Body of pancreas (tissue), 4 donors: ENCODE results near the gene MRPS11. TPM values are rescaled to one million over a fixed set of nuclear protein-coding genes. Genes with fewer than 3 reads are reported as not detected.

Experiments used
- ATAC-seq: fragments of 150-250 bp; one replicate; pipeline ENCODE4 v1.9.1; 2016
- DNase-seq, 4 donors: peaks; one replicate each; pipeline ENCODE4 v3.0.0-alpha.2; 2019
- H3K27ac ChIP-seq, 4 donors: fragments of 200-600 bp; sonication (generic); 1 replicate in 3 of 4; 2 replicates in 1 of 4; pipeline versions ENCODE4 v1.5.1 to v1.6.1; 2016 to 2019; ENCODE audit warnings: mild to moderate bottlenecking in 1 of 4, mixed read lengths in 1 of 4, moderate library complexity in 1 of 4
- H3K27me3 ChIP-seq, 2 donors: fragments of 200-600 bp; sonication (generic); one replicate each; pipeline ENCODE4 v1.6.0; 2016; ENCODE audit warnings: mild to moderate bottlenecking in 1 of 2
- H3K36me3 ChIP-seq, 2 donors: fragments of 200-600 bp; sonication (generic); replicated peaks in 1 of 2; 2 replicates each; pipeline ENCODE4 v1.5.1; 2016; ENCODE audit warnings: low read depth in 2 of 2; ENCODE audit not compliant: insufficient read depth in 1 of 2
- H3K4me1 ChIP-seq: fragments of 200-600 bp; sonication (generic); one replicate; pipeline ENCODE4 v1.6.0; 2016
- H3K4me3 ChIP-seq, 2 donors: fragments of 200-600 bp; sonication (generic); 1 replicate in 1 of 2; 2 replicates in 1 of 2; pipeline ENCODE4 v1.5.1; 2016 to 2019
- H3K9me3 ChIP-seq, 3 donors: fragments of 200-600 bp; sonication (generic); 1 replicate in 2 of 3; 2 replicates in 1 of 3; pipeline ENCODE4 v1.5.1; 2016
- POLR2A ChIP-seq, 3 donors: fragments of 450-650 bp; IDR thresholded peaks; one replicate each; pipeline ENCODE4 v1.6.1; 2016; ENCODE audit warnings: antibody characterized with exemption in 3 of 3, mild to moderate bottlenecking in 2 of 3
- WGBS, 2 donors: methylation state at CpG; one replicate each; pipeline ENCODE4 v1.1.5; 2017; 5-methylcytosine and 5-hydroxymethylcytosine counted together
- intact Hi-C: fragments of 100-400 bp; cut with DNase I; formaldehyde crosslinking; loops from one replicate; pipeline ENCODE4 v1.15.1; 2023
- total RNA-seq, 2 donors: library from RNA; depleted of rRNA; stranded (reverse); fragments of >200 nt; gene quantifications; one replicate each; pipeline ENCODE4 v1.1.0, GENCODE V29; 2016
- TF ChIP-seq, protein P1 (sequence below), 7 experiments: fragments of 450-650 bp in 4 of 7; fragments of 200-600 bp in 3 of 7; sonication (generic) in 3 of 7; IDR thresholded peaks; one replicate each; pipeline ENCODE4 v1.5.1; 2016 to 2019; ENCODE audit warnings: antibody characterized with exemption in 7 of 7

The MRPS11 gene
- total RNA-seq, 2 donors from 2014 or later = 16.2 to 35.5 TPM

DNA sequence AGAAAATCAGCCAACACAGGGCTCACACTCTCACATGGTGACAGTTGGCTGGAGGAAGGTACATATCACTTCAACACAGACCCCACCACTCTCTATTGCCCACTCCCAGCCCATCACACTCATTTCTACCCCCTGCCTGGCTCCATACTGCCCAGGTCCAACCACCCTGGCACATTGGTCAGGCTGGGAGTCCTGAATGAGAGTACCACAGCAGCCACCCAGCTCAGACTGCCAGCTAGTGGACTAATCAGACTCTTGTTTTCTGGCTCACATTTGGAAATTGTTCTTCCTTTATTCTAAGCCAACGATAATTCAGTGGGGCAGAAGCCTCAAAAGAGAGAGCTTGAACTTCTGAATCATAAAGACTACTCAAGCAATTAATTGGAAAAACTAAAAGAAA, 20.3 kb upstream of the MRPS11 start:
- Histone ChIP-seq H3K4me3 (no peak overlapping the region), H3K36me3 (no peaks in the 10 kb centered on the region), H3K9me3 (peaks cover 0 to 9% (median 0%) of the 10 kb centered on the region in 3 donors), H3K27ac (no peak overlapping the region), H3K27me3 (no peaks in the 10 kb centered on the region), H3K4me1 (no peaks in the 10 kb centered on the region)
- DNase-seq = no peak
- intact Hi-C loops = no loop called here
- WGBS, 2 donors = 35 to 55% methylated on average over 1 of the region's 1 CpG
- TF ChIP-seq, protein P1, sequence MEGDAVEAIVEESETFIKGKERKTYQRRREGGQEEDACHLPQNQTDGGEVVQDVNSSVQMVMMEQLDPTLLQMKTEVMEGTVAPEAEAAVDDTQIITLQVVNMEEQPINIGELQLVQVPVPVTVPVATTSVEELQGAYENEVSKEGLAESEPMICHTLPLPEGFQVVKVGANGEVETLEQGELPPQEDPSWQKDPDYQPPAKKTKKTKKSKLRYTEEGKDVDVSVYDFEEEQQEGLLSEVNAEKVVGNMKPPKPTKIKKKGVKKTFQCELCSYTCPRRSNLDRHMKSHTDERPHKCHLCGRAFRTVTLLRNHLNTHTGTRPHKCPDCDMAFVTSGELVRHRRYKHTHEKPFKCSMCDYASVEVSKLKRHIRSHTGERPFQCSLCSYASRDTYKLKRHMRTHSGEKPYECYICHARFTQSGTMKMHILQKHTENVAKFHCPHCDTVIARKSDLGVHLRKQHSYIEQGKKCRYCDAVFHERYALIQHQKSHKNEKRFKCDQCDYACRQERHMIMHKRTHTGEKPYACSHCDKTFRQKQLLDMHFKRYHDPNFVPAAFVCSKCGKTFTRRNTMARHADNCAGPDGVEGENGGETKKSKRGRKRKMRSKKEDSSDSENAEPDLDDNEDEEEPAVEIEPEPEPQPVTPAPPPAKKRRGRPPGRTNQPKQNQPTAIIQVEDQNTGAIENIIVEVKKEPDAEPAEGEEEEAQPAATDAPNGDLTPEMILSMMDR (IDR thresholded peaks at IDR 0.05) = no peak
- TF ChIP-seq POLR2A (IDR thresholded peaks at IDR 0.05) = no peak
- no peak for ATAC-seq

DNA sequence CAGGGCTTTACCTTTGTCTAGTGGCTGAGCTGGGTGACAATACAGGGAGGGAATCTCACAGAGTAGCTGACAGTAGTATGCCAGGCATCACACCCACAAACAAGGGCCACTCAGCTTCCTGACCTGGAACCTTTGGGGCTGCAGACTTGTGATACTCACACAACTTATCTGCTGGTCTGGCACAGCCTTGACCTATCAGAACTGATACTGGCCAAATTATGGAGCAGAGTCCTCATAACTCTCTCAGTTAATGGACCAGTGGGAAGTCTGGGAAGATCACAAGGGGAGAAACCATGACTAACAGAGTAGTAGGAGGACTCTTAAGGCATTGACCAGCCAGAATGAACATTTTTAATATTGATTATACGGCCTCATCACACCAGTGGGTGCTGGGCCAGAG, 19.8 kb upstream of the MRPS11 start:
- no peak overlapping the region for H3K27ac ChIP-seq

DNA sequence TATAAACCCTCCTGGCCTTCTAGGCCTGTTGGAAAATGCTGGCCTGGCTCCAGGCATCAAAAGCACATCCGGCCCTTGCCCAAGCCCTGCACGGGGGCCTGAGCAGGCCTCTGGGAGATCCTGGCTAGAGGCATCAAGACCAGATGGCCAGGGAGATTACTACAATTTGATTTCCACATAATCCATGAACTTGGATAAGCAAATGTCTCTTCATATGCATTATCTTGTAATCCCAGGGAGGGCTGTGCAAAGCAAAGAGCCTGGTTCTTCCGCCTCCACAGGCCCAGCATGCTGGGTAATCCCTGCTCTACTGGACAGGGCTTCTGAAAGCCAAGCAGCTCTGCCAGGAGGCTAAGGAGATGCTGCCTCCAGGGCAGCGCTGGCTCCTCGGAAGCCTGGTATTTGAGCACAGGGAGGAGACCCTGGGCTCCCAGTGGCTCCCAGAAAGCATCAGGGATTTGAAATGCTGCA, 18.5 kb upstream of the MRPS11 start:
- ATAC-seq (no peak), DNase-seq (no peak)
- intact Hi-C loops = no loop called here
- H3K9me3 ChIP-seq = no peaks in the 10 kb centered on the region
- TF ChIP-seq POLR2A (IDR thresholded peaks at IDR 0.05) = no peak
- TF ChIP-seq, protein P1 (IDR thresholded peaks at IDR 0.05) = no peak
- 71 to 75% methylated on average over 5 of the region's 5 CpGs for WGBS, 2 donors
- no peaks in the 10 kb centered on the region for H3K27me3 ChIP-seq
- no peaks in the 10 kb centered on the region for H3K36me3 ChIP-seq
- no peak overlapping the region for H3K4me3 ChIP-seq
- H3K27ac ChIP-seq = no peak overlapping the region
- no peaks in the 10 kb centered on the region for H3K4me1 ChIP-seq

More for the DNA sequence above, 19.8 kb upstream of the MRPS11 start:
- no peak for TF ChIP-seq POLR2A (IDR thresholded peaks at IDR 0.05)
- TF ChIP-seq, protein P1 (IDR thresholded peaks at IDR 0.05) = no peak
- H3K4me3 ChIP-seq = no peak overlapping the region
- H3K27me3 ChIP-seq = no peaks in the 10 kb centered on the region
- H3K9me3 ChIP-seq = peaks cover 0 to 9% (median 0%) of the 10 kb centered on the region in 3 donors
- no peaks in the 10 kb centered on the region for H3K36me3 ChIP-seq
- ATAC-seq = no peak
- WGBS, 2 donors = 32 to 80% methylated on average over 1 of the region's 1 CpG
- intact Hi-C loops = no loop called here
- no peaks in the 10 kb centered on the region for H3K4me1 ChIP-seq
- no peak for DNase-seq

DNA sequence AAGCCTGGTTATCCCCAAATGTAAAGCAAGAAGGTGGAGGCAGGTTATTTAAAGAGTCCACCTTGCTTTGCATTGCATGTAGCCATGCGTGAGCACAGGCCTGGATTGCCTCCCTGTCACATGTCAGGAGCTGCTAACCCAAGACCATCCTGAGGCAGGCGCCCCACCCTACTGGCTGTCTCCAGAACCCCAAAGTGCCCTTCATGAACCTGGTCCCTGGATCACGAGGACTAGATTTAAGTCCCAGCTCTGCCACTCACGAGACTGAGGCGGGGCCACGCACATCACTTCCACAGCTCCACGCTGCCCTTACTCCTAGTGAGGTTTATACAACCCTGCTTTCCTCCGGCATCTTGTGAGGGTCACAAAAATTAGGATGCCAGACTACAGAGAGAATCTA, 17.9 kb upstream of the MRPS11 start:
- no peak overlapping the region for H3K4me3 ChIP-seq
- no peaks in the 10 kb centered on the region for H3K4me1 ChIP-seq
- intact Hi-C loops = no loop called here
- no peak for DNase-seq
- H3K36me3 ChIP-seq = no peaks in the 10 kb centered on the region
- no peak for ATAC-seq
- WGBS, 2 donors = 76 to 79% methylated on average over 8 of the region's 8 CpGs
- no peak overlapping the region for H3K27ac ChIP-seq
- no peaks in the 10 kb centered on the region for H3K9me3 ChIP-seq
- no peak for TF ChIP-seq POLR2A (IDR thresholded peaks at IDR 0.05)
- TF ChIP-seq, protein P1 (IDR thresholded peaks at IDR 0.05) = no peak
- no peaks in the 10 kb centered on the region for H3K27me3 ChIP-seq

DNA sequence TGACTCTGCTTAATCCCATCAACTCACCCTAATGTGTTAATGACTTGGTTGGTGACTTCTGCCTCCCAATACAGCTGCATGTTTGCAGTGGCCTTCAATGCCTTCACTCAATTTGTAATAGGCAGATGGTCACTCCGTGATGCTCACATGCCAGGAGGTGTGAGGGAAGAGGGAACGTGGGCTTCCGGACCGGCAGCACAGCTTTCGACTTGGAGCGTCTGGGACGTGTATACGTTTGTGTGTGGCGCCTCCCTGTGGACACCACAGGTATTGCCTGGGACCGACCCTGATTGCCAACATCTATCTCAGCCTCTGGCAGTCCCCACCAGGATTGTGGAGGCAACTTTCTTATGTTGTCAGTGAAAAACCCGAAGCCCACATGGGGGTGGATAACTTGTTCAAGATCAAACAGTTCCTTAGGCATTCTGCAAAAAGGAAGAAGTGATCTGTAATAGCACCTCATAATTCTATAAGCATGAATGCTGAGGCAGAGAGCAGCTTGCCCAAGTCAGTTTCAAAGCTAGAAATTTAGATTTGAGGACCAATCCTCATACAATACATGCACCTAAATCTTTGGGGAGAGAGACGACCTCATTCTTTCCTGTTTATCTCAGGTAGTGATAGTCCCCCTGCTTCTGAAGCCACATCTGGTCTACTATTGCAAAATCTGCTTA, 17.2 kb upstream of the MRPS11 start:
- H3K4me1 ChIP-seq = peaks cover 6% of the 10 kb centered on the region
- WGBS, 2 donors = 2 to 8% methylated on average over 7 to 12 of the region's 12 CpGs

More for the DNA sequence above, 17.2 kb upstream of the MRPS11 start:
- Histone ChIP-seq H3K4me3 (no peak overlapping the region), H3K27ac (no peak overlapping the region), H3K36me3 (no peaks in the 10 kb centered on the region), H3K27me3 (no peaks in the 10 kb centered on the region), H3K9me3 (no peaks in the 10 kb centered on the region)
- intact Hi-C loops = no loop called here
- ATAC-seq (no peak), DNase-seq (peak; percentile 34 to 61 (median 51))
- no peak for TF ChIP-seq POLR2A (IDR thresholded peaks at IDR 0.05)
- TF ChIP-seq, protein P1 (IDR thresholded peaks at IDR 0.05) = peak in 5 of 7 experiments; percentile 37 to 48 (median 43)
